HG03460 (cell line): ENCODE measurements around the gene STX3.
"Not testable (repeated sequence)": the region's sequence is repeated elsewhere in the genome, so short reads cannot be mapped to it uniquely, and the experiment has no call there.

Experiments used
- ATAC-seq: cut with Tn5 transposase; IDR thresholded peaks from one replicate; pipeline ENCODE4 v1.9.1; 2021; ENCODE audit not compliant: unreplicated experiment

Gene STX3

DNA sequence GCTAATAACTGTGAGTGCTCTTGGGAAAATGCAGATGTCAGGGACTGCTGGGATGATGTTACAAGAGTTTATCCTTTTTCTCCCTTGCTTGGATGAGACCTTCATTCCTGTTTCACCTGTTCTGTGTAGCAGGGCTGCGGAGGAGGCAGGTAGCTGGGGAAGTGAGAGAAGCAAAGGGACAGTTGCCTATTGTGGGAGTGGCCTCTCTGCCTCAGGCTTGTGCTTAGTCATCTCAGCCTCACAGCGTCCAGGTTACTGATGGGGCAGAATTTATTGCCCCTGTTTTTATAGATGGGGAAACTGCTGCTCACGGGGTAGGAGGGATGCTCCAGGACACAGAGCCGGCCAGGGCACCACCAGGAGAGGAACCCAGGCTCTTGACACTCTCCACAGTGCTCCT, 1.7 kb downstream of the STX3 start:
- ATAC-seq = no peak

DNA sequence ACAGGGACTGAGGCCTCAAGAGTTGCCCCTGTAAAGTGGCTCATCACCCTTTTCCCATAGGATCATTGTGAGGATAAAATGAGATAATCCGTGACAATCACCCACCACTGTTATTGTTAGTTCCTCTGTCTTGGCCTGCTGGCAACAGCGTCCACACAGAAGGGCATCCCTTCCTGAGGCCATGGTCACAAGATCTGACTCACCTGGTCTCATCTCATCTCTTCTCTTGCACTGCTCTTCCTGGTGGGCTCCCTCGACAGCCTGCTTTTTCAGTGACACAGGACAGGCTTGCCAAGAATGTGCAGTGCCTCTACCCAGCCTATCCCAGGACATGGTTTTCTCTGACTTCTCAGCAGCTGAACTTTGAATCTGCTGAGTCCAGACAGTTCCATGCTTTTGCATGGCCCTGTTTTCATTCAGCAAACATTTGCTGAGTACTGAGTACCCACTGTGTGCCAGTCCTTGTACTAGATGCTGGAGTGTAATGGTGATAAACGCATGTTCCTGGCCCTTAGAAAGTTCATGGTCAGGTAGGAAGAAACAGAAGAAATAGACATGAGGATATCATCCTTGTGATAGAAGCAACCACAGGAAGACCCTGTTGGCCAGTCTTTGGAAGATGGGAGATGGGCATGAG, 3.3 kb downstream of the STX3 start:
- no peak for ATAC-seq

DNA sequence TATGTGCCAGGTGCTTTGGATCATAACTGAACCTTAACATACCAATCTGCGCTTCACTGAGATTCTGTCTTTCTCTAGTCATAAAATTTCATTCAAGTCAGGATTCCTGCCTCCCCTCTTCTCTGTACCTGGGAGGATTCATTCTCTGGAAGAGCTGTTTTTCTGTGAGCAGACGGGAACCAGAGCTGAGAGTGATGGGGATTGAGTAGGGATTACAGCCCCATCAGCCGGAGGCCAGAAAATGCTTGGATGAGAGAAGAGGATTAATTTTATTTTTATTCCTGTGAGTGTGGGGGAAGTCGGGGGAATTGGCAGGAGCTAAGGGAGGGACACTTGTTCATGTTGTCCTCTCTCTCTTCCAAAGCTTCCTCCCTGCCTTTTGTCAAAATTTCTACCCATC, 4.7 kb downstream of the STX3 start:
- no peak for ATAC-seq

DNA sequence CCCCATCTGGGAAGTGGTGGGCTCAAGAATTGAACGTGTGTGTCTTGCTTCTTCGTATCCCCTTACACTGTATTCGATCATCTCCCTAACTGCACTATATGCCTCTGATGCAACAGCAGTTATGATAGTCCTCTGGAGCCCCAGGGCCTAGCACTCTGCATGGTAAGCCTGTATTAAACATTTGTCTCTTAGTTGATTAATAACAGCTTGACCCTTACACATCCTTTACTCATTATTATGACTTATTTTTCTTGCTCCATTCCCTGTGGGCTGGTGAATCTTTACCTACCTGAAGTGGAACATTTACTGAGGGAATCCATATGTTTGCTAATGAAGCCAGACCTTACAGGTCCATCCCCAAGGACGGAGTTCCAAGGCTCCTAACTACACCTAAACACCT, 5.6 kb downstream of the STX3 start:
- no peak for ATAC-seq

DNA sequence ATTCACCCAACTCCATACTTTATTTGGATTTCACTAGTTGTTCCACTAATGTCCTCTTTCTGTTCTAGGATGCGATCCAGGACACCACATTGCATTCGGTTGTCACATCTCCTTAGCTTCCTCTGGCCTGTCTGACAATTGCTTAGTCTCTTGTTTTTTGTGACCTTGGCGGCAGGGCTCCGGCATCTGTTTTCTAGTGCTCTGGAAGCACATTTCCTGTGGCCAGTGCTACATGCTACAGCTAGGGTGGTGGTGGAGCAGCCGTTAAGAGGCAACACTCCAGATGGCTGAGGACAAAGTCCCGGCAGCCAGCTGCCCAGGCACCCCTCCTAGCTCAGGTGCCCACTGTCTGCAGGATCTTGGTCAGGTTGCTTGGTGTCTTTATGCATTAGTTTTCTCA, 6.8 kb downstream of the STX3 start:
- no peak for ATAC-seq

DNA sequence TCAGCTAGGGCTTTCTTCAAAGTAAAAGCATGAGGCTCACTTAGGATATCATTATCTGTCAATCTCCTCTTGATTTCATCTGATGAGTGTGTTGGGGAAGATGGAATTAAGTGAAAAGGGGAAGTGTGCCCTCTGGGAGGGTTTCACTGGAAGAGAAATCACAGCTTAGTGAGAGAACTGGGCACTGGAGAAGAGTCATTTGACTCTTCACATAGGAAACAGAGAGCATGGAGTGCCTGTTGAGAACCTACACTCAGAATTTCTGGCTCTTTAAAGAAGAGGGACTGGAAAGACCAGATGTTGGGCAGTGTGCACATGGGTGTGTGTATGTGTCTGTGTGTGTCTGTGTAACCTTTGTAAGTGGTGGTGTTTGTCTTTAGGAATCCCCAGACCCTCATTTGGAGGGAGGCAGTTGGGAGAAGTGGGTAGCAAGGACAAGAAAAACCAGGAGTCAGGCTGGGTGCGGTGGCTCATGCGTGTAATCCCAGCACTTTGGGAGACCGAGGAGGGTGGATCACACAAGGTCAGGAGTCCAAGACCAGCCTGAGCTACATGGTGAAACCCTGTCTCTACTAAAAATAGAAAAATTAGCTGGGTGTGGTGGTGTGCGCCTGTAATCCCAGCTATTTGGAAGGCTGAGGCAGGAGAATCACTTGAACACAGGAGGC, 10.0 kb downstream of the STX3 start:
- no peak for ATAC-seq

GRCh38 chr11:59766542-59767224, 11.5 kb downstream of the STX3 start:
- ATAC-seq = no peak

- no peak for ATAC-seq
Observed at GRCh38 chr11:59767225-59767611, 12.0 kb downstream of the STX3 start.

DNA sequence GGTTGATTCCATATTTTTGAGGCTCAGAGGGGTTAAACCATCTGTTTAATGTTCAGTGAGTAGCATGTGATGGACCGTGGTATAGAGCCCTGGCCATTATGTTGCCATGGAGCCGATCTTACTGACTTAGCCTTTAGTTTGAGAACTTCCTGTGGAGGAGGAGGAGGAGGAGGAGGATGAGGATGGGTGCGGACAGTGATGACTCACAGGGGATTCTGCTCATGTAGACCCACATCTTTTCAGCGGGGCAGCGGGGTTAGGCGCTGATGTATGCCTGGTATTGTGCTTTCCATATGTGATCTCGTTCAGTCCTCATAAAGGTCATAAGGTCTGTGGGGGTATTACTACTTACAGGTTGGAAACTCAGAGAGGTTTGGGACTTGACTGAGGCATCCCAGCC, 13.9 kb downstream of the STX3 start:
- ATAC-seq = no peak

DNA sequence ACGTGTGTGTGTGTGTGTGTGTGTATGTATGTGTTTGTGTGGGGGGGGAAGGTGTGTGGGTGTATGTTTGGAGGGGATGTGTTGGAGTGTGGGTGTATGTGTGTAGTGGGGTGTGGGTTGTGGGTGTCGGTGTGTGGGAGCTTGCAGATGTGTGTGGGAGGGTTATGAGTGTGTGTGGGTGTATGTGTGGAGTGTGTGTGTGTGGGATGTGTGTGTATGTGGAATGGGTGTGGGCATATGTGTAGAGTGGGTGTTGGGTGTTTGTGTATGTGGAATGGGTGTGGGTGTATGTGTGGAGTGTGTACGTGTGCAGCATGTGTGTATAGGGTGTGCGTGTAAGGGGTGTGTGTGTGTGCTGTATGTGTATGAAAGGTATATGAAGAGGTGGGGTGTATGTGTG, 14.7 kb downstream of the STX3 start:
- ATAC-seq = no peak

DNA sequence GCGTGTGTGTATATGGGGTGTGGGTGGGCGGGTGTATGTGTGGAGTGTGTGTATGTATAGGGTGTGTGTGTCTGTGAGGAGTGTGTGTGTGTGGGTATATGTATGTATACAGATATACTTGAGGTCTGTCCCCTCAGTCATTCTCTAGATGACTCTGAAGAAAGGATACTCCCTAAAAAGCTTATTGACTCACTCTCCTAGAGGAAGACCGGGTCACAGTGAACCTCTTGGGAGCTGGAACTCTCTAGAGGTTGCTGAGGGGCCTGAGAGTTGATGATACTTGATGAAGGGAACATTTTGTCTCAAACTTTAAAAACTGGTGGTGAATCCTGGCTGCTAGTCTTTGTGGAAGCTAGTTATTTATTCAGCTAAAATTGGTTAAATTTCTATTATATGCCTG, 15.1 kb downstream of the STX3 start:
- ATAC-seq = no peak

GRCh38 chr11:59770869-59771268, 15.7 kb downstream of the STX3 start:
- no peak for ATAC-seq

DNA sequence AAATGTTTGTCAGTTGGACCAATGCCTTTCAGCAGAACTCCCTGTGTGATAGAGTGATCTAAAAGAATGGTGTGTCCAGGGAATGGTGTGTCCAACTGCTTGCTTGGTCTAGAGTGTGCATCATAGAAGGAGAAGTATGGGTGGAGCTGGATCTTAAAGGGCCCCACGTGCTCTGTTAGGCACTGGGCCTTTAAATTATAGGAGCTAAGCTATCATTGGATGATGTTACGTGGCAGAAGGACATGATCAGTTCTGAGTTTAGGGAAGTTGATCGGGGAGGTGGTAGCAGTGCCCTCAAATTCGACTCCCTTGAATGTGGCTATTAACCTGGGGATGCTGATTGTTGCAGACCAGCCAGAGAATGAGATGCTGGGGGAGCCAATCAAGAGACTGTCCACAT, 16.4 kb downstream of the STX3 start:
- ATAC-seq = no peak

GRCh38 chr11:59773083-59773440, 17.9 kb downstream of the STX3 start:
- ATAC-seq = no peak

DNA sequence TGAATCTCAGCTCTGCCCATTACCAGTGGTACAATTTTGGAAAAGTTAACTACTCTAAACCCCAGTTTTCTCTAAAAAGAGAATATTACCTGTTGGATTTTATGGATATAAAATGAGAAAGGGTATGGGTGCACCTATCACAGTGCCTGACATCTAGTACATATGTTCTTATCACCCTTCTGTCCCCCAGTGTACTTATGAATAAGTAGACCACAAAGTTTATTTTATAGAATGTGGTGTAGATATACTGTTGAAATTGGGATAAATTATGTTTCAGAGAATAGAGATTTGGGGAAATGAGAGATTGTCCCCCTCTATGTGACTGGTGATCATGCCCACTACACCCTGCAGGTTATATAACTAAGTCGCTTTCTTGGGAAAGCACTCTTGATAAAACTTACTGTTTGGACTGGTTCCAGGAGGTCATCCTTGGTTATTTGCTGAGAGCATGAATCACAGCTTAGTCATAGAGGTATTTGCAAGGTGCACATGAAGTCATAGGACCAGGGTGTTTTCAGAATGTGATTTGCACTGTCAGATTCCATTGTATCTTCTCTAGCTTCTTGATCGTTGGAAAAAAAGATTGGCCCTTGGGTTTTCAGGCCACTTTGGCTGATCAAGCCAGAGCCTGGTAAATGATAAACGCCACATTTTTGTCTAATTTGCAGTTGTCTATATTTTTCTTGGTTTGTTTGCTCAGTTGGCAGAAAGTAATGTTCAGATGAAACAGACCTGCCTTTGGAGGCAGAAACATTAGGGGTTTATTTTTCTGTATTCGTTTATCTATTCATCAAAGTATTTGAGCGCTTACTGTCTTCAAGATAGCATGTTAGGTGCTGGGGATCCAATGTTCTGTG, 21.3 kb downstream of the STX3 start:
- no peak for ATAC-seq

DNA sequence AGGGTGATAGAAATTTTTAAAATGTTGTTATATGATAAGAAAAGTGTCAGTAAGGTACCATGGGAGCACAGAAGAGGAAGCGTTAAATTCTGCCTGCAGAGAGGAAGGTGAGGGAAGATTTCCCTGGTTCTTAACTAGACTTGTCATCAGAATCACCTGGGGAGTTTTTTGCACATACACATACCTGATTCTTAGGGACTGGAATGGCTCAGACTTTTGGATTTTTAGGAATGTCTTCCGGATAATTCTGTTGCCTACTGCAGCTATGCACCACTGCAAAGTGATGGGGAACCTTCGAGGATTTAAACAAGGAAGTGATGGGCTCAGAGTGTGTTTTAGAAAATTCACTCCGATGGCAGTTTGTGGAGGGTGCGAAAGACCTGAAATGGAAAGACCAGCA, 21.9 kb downstream of the STX3 start:
- no peak for ATAC-seq

GRCh38 chr11:59778122-59778521, 22.9 kb downstream of the STX3 start:
- no peak for ATAC-seq

DNA sequence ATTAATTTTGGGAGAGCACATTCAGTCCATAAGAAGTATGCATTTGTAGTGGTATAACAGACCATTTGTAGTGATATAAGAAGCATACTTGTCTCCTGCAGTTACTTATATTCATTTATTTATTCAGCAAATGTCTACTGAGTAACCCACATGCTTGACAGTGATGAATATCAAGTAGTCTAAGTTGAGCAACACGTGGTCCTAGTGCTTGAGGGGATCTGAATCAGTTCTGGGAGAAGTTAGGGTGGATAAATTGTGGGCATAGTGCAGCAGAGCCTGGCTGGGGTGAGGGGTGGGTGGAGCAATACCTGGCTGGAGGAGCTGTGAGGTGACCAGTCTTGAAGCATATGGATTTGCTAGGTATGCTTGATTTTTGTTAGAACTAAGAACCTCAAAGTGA, 24.3 kb downstream of the STX3 start:
- ATAC-seq = no peak

- no peak for ATAC-seq
Observed at GRCh38 chr11:59782080-59782479, 26.9 kb downstream of the STX3 start.

GRCh38 chr11:59783632-59784090, 28.5 kb downstream of the STX3 start:
- no peak for ATAC-seq

- ATAC-seq = not testable (repeated sequence)
Observed at GRCh38 chr11:59784441-59784840, 29.3 kb downstream of the STX3 start.

DNA sequence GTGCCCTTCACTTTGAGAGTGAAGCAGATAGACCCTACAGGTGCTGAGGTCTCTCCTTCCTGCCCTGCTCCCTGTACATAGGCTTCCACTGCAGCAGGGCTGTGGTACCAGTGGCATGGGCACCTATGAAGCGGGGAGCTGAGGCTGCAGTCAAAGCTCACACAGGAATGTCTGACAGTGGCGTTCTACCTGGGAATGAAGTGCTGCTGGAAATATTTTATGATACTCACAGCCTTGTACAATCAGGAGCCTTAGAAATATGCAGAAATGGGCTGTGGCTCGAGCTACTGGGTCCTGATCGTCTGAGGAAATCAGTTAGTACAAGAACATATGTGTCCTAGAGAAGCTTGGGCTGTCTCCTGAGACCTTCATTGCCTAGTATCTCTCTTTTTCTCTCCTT, 30.6 kb downstream of the STX3 start:
- ATAC-seq = no peak
